NT2/D1 (cell line): ENCODE measurements around the gene MYO7B.

Experiments
- DNase-seq: peaks from one replicate; pipeline ENCODE4 v3.0.0-alpha.2; 2011; ENCODE audit warnings: low read depth, low spot score
- H3K27me3 ChIP-seq: 2 replicates; pipeline ENCODE4 v1.6.0; 2011; ENCODE audit warnings: mild to moderate bottlenecking; ENCODE audit not compliant: insufficient read length, insufficient read depth
- H3K36me3 ChIP-seq: 2 replicates; pipeline ENCODE4 v1.6.1; 2011; ENCODE audit warnings: mild to moderate bottlenecking, low read length, mixed read lengths; ENCODE audit not compliant: insufficient read depth, insufficient read length
- H3K4me1 ChIP-seq: 2 replicates; pipeline ENCODE4 v1.5.1; 2011; ENCODE audit not compliant: insufficient read depth, insufficient read length
- H3K4me3 ChIP-seq: 2 replicates; pipeline ENCODE4 v1.5.1; 2011; ENCODE audit warnings: low read depth; ENCODE audit not compliant: insufficient read length
- H3K9ac ChIP-seq: 2 replicates; pipeline ENCODE4 v1.6.0; 2011; ENCODE audit warnings: low read depth; ENCODE audit not compliant: insufficient read length
- H3K9me3 ChIP-seq: 2 replicates; pipeline ENCODE4 v1.5.1; 2011; ENCODE audit warnings: mild to moderate bottlenecking, low read length; ENCODE audit not compliant: insufficient read depth
- SUZ12 ChIP-seq: IDR thresholded peaks from 2 replicates; pipeline ENCODE4 v1.6.1; 2011; ENCODE audit not compliant: insufficient read length, insufficient read depth; ENCODE audit errors: extremely low read depth
- YY1 ChIP-seq: IDR thresholded peaks from 2 replicates; pipeline ENCODE4 v1.6.1; 2011; ENCODE audit not compliant: insufficient read length, insufficient read depth
- ZNF274 ChIP-seq: IDR thresholded peaks from 2 replicates; pipeline ENCODE4 v1.6.1; 2011; ENCODE audit warnings: mild to moderate bottlenecking, low read depth, low read length

The MYO7B gene

GRCh38 chr2:127609818-127610217, 74.3 kb downstream of the MYO7B start:
- no peak overlapping the region for H3K4me3 ChIP-seq
- H3K9me3 ChIP-seq, result peaks cover 6% of the 10 kb centered on the region; the same call in 1 of the 2 replicates
- TF ChIP-seq SUZ12, result no peak
- no peak for TF ChIP-seq ZNF274
- TF ChIP-seq YY1, result no peak
- H3K9ac ChIP-seq, result no peak overlapping the region
- H3K36me3 ChIP-seq, result no peaks in the 10 kb centered on the region
- H3K4me1 ChIP-seq, result no peaks in the 10 kb centered on the region
- no peaks in the 10 kb centered on the region for H3K27me3 ChIP-seq
- DNase-seq, result no peak

GRCh38 chr2:127610561-127610960, 75.1 kb downstream of the MYO7B start:
- H3K4me3 ChIP-seq, result no peak overlapping the region
- no peak for DNase-seq
- H3K36me3 ChIP-seq, result no peaks in the 10 kb centered on the region
- no peaks in the 10 kb centered on the region for H3K27me3 ChIP-seq
- peaks cover 6% of the 10 kb centered on the region; the same call in 1 of the 2 replicates for H3K9me3 ChIP-seq
- no peak overlapping the region for H3K9ac ChIP-seq
- H3K4me1 ChIP-seq, result no peaks in the 10 kb centered on the region
- TF ChIP-seq YY1 (no peak), ZNF274 (no peak), SUZ12 (no peak)

GRCh38 chr2:127611076-127611925, 75.8 kb downstream of the MYO7B start:
- Histone ChIP-seq H3K27me3 (no peaks in the 10 kb centered on the region), H3K9me3 (peaks cover 6% of the 10 kb centered on the region; the same call in 1 of the 2 replicates), H3K9ac (no peak overlapping the region), H3K36me3 (no peaks in the 10 kb centered on the region), H3K4me1 (no peaks in the 10 kb centered on the region), H3K4me3 (no peak overlapping the region)
- TF ChIP-seq ZNF274 (no peak), YY1 (no peak), SUZ12 (no peak)
- no peak for DNase-seq

- peaks cover 6% of the 10 kb centered on the region; the same call in 1 of the 2 replicates for H3K9me3 ChIP-seq
- H3K4me3 ChIP-seq, result no peak overlapping the region
- H3K36me3 ChIP-seq, result no peaks in the 10 kb centered on the region
- TF ChIP-seq SUZ12, result no peak
- no peak for TF ChIP-seq YY1
- TF ChIP-seq ZNF274, result no peak
- DNase-seq, result no peak
- H3K4me1 ChIP-seq, result no peaks in the 10 kb centered on the region
- no peak overlapping the region for H3K9ac ChIP-seq
- H3K27me3 ChIP-seq, result no peaks in the 10 kb centered on the region
Measured at GRCh38 chr2:127612111-127612822, 76.8 kb downstream of the MYO7B start.

- no peaks in the 10 kb centered on the region for H3K36me3 ChIP-seq
- H3K9ac ChIP-seq, result no peak overlapping the region
- H3K4me1 ChIP-seq, result no peaks in the 10 kb centered on the region
- no peak overlapping the region for H3K4me3 ChIP-seq
- DNase-seq, result no peak
- H3K9me3 ChIP-seq, result peaks cover 6% of the 10 kb centered on the region; the same call in 1 of the 2 replicates
- no peaks in the 10 kb centered on the region for H3K27me3 ChIP-seq
- TF ChIP-seq SUZ12, result no peak
- no peak for TF ChIP-seq ZNF274
- TF ChIP-seq YY1, result no peak
Measured at GRCh38 chr2:127614246-127614645, 78.8 kb downstream of the MYO7B start.

GRCh38 chr2:127614731-127615130, 79.2 kb downstream of the MYO7B start:
- DNase-seq, result no peak
- Histone ChIP-seq H3K36me3 (no peaks in the 10 kb centered on the region), H3K4me1 (peaks cover under 1% of the 10 kb centered on the region), H3K4me3 (no peak overlapping the region), H3K9ac (no peak overlapping the region), H3K27me3 (no peaks in the 10 kb centered on the region), H3K9me3 (peaks cover 6% of the 10 kb centered on the region; the same call in 1 of the 2 replicates)
- TF ChIP-seq YY1 (no peak), ZNF274 (no peak), SUZ12 (no peak)
